ENCODE data around the gene ADGRV1. TPM values are rescaled to one million over a fixed set of nuclear protein-coding genes. Genes with fewer than 3 reads are reported as not detected.

The ADGRV1 gene
- total RNA-seq, 1 donor from 2014 or later: 0.13 TPM

DNA sequence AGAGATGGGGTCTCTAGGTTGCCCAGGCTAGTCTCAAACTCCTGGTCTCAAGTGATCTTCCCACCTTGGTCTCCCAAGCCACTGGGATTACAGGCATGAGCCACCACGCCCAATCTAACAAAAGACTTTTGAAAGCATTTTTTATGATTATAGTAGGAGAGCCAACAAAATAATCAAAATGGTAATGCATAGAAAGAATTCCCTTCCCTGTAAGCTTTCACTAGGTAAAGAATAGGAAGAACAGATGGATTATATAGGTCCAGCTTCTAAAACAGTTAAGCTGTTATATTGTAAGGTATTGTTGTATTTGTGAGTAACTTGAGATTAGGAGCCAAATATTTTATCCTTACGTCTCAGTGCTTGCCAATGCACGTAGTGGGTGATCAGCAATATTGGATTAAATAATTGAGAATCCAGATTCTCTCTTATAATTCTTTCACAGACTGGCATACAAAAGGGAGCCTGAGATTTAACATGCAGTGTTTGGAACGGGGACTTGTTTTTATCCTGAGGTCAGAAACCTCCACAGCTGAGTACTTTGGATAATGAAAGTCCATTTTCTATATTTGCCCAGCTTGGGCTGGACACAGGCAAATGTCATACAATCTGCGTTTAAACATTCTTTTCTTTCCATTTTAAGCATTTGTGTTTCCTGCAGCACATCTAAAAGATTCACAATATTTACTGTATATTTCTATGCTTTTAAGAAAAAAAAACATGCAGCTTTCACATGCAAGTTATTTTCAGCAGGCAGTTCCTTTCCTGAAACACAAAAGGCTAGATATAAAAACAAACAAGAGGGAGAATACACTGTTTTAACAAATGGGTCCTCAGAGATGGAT, 586.1 kb downstream of the ADGRV1 start:
- Mint-ChIP-seq H3K27ac (no peak overlapping the region), H3K4me3 (no peak overlapping the region), H3K9me3 (no peaks in the 10 kb centered on the region), H3K27me3 (peaks cover 1% of the 10 kb centered on the region), H3K4me1 (no peaks in the 10 kb centered on the region), H3K36me3 (ENCODE audit: low read depth) (no peaks in the 10 kb centered on the region)
- intact Hi-C loops (cut with micrococcal nuclease): no loop called here
- no peak for ATAC-seq (ENCODE audit: low read depth)
- CTCF ChIA-PET: no interaction called here
- no peak for DNase-seq
- TF ChIP-seq, protein P1, sequence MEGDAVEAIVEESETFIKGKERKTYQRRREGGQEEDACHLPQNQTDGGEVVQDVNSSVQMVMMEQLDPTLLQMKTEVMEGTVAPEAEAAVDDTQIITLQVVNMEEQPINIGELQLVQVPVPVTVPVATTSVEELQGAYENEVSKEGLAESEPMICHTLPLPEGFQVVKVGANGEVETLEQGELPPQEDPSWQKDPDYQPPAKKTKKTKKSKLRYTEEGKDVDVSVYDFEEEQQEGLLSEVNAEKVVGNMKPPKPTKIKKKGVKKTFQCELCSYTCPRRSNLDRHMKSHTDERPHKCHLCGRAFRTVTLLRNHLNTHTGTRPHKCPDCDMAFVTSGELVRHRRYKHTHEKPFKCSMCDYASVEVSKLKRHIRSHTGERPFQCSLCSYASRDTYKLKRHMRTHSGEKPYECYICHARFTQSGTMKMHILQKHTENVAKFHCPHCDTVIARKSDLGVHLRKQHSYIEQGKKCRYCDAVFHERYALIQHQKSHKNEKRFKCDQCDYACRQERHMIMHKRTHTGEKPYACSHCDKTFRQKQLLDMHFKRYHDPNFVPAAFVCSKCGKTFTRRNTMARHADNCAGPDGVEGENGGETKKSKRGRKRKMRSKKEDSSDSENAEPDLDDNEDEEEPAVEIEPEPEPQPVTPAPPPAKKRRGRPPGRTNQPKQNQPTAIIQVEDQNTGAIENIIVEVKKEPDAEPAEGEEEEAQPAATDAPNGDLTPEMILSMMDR (IDR thresholded peaks at IDR 0.05): no peak
- POLR2A ChIA-PET: no interaction called here

DNA sequence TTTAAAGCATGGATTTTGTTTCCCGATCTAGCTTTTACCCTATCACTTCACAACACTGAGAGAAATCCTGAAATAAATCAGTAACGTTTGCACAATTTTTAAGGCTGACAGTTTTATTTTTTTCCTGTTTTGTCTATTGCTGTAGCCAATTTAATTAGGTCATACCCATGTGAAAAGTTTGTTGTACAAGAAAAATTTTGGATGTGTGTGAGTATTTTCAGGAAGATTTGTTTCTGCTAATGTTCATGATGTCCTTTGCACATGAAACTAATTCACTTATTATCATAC, 586.7 kb downstream of the ADGRV1 start:
- intact Hi-C loops (cut with micrococcal nuclease): no loop called here
- ChIA-PET POLR2A (no interaction called here), CTCF (no interaction called here)
- no peaks in the 10 kb centered on the region for H3K36me3 Mint-ChIP-seq (ENCODE audit: low read depth)
- ATAC-seq (ENCODE audit: low read depth) (no peak), DNase-seq (no peak)
- peaks cover 4% of the 10 kb centered on the region for H3K27me3 Mint-ChIP-seq
- H3K4me3 Mint-ChIP-seq: no peak overlapping the region
- H3K9me3 Mint-ChIP-seq: no peaks in the 10 kb centered on the region
- no peak overlapping the region for H3K27ac Mint-ChIP-seq
- H3K4me1 Mint-ChIP-seq: no peaks in the 10 kb centered on the region
- TF ChIP-seq, protein P1 (IDR thresholded peaks at IDR 0.05): no peak

DNA sequence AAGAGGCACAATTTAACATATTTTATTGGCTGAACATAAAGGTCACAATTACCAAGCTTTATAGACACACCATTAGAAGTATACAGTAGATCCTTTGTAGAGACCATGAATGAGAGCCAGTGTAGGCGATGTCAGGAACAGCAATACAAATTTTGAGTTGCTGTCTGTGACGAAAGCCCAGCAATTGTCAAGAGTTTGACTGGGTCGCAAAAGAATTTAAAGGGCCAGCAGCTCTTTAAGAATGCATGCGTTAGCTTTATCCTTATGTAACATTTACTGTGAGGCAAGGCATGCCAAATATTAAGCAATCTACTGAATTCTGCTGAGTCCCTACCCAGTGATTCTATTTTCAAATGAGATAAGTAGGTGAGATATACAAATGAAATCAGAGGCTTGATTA, 587.6 kb downstream of the ADGRV1 start:
- intact Hi-C loops (cut with micrococcal nuclease): no loop called here
- ATAC-seq (ENCODE audit: low read depth) (no peak), DNase-seq (no peak)
- Mint-ChIP-seq H3K27ac (no peak overlapping the region), H3K9me3 (no peaks in the 10 kb centered on the region), H3K4me3 (no peak overlapping the region), H3K27me3 (peaks cover 4% of the 10 kb centered on the region), H3K36me3 (ENCODE audit: low read depth) (no peaks in the 10 kb centered on the region), H3K4me1 (no peaks in the 10 kb centered on the region)
- ChIA-PET POLR2A (no interaction called here), CTCF (no interaction called here)
- TF ChIP-seq, protein P1 (IDR thresholded peaks at IDR 0.05): no peak

DNA sequence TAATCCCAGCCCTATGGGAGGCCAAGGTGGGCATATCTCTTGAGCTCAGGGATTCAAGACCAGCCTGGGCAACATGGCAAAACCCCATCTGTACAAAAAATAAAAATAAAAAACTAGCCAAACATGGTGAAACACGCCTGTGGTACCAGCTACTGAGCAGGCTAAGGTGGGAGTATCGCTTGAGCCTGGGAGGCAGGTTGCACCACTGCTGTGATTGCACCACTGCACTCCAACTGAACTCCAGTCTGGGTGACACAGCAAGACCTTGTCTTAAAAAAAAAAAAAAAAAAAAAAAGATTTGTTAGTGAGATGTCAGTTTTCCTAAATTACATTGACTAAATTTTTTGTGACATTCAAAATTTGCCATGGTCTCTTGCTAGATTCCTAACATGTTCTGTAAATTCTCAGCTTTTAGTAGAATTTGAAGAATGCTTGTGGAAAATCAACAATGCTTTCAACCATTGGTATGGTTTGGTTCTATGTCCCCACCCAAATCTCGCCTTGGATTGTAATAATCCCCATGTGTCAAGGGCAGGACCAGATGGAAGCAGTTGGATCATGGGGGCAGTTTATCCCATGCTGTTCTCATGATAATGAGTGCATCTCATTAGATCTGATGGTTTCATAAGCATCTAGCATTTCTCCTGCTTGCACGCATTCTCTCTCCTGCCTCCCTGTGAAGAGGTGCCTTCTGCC, 588.5 kb downstream of the ADGRV1 start:
- Mint-ChIP-seq H3K27me3 (peaks cover 4% of the 10 kb centered on the region), H3K36me3 (ENCODE audit: low read depth) (no peaks in the 10 kb centered on the region), H3K4me1 (no peaks in the 10 kb centered on the region), H3K4me3 (no peak overlapping the region), H3K27ac (no peak overlapping the region), H3K9me3 (no peaks in the 10 kb centered on the region)
- ChIA-PET CTCF (interaction anchor here (0.7 kb wide), 1 partner anchor 15 kb away, joined by 3 read pairs; no protein-coding TSS in a partner anchor), POLR2A (no interaction called here)
- TF ChIP-seq, protein P1 (IDR thresholded peaks at IDR 0.05): no peak
- DNase-seq: no peak
- intact Hi-C loops (cut with micrococcal nuclease): no loop called here
- no peak for ATAC-seq (ENCODE audit: low read depth)

DNA sequence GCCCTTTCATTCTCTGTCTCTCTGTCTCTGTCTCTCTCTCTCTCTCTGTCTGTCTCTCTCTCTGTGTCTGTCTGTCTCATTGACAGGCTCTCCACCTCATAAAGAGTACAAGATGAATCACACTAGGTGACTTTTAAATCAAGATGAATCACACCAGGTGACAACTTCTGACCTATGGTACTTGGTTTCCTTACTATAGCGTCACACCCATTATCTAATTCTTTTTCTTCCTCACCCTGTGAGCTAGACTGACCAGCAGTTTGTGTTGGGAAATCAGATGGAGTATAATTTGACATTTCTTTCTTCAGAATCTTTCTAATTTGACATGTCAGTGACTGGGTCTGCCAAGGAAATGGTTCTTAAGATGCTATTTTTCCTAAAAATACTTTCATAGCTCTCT, 591.6 kb downstream of the ADGRV1 start:
- TF ChIP-seq, protein P1 (IDR thresholded peaks at IDR 0.05): no peak
- no peaks in the 10 kb centered on the region for H3K36me3 Mint-ChIP-seq (ENCODE audit: low read depth)
- H3K27me3 Mint-ChIP-seq: peaks cover 4% of the 10 kb centered on the region
- intact Hi-C loops (cut with micrococcal nuclease): no loop called here
- DNase-seq (no peak), ATAC-seq (ENCODE audit: low read depth) (no peak)
- H3K27ac Mint-ChIP-seq: no peak overlapping the region
- H3K9me3 Mint-ChIP-seq: no peaks in the 10 kb centered on the region
- no peak overlapping the region for H3K4me3 Mint-ChIP-seq
- POLR2A ChIA-PET: no interaction called here
- CTCF ChIA-PET: no interaction called here
- H3K4me1 Mint-ChIP-seq: no peaks in the 10 kb centered on the region

Data from activated B cell treated with CpG ODN at 0.5 μM for 24 hours (primary cell).